Measurements from ENCODE around the gene CFAP57.

The CFAP57 gene

DNA sequence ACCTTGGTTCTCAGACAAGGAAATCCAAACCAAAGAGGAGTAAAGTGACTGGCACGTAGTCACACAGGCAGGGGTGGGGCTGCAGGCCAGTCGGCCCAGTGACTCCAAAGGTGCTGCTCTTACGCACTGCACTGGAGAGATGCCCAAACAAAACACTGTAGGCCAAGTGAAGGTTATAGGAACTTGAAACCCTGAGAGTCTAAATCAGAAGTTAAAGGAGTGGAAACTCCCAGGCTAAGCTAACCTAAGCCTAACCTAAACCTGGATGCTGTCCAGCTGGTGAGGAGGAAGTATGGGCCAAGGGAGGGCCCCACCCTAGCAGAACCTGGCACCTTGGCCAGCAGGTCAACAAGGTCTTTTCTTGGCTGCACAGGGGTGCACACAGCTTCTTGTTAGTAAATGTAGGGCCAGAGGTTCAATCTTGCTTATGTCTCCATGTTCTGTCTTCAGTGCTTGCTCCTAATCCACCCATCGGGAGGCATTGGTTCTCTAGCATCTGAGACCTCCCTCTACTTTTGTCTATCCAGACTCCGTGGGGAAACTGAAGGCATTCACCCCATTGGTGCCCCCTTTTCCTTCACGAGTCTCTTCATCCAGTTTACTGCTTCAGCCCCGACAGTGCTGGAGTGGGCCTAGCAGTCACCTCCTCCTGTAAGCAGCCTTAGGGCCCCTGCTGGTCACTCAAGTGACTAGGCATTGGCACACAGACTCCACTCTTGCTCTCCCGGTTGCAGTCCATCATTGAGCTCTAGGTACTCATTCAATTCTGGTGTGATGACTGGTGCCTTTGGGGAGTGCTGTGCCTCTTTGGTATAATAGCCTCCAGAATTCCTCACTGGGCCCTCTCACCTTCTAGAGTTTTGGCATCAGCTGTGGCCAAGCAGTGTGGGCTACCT is 84.8 kb downstream of the CFAP57 start:
- DNase-seq, result no peak

DNA sequence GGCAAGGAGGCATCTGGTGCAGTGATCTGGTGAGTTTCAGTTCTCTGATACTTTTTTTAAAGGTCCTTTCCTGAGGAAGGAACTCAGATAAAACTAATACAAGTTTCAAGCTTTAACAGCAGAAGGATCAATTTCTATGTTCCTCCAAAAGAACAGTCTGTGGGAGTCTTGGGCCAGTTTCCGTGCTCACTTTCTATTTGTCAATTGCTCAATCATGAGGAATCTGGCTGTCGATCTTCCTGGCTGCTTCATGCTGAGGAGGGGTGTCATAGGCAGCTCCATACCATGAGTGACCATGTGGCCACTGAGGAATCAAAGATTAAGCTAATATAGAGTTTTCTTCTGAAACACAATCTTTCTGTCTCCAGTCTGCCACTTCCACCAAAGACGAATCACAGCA is 86.2 kb downstream of the CFAP57 start:
- no peak for DNase-seq

- no peak for DNase-seq
Observed at GRCh38 chr1:43265431-43265830, 93.3 kb downstream of the CFAP57 start.

DNA sequence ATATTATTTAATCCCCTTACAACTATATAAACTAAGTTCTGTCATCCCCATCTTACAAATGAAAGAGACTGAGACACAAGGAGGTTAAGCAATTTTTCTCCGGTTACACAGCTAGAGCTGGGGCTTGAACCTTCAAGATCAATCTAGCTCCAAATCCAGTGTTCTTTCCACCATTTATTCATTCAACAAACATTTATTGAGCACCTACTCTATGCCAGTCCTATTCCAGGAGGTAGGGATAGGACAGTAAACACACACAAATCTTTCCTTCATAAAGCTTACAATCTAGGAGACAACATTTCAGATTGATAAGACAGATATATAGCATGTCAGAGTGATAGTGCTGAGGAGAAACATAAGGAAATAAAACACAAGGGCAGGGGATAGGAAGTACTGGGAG is 94.8 kb downstream of the CFAP57 start:
- no peak for DNase-seq

GRCh38 chr1:43267291-43267805 is 95.2 kb downstream of the CFAP57 start:
- DNase-seq, result no peak

DNA sequence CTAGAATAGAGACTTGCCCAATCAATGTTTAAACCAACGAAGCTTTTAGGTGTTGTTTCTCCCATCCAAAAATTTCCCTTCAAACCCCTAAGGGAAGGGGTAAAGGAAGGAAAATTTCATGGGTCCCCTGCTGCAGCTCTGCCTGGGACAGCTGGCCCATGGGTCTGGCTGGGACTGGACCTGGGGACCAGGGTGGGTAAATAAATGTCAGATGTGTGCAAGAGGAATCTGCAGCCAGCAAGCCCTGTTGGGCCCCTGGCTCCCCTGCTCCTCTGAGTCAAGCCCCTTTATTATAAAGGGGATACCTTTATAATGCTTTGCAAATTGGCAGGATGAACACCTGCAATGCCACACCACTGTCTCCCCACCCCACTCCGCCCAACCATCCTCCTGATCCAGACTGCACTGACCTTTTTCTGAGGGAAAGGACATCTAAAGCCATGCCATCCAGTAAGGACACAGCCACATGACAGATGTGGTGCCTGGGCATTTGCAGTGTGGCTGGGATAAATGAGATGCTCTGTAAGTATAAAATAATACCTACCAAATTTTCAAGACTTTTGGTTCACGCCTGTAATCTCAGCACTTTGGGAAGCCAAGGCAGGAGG is 95.8 kb downstream of the CFAP57 start:
- DNase-seq, result no peak

- no peak for DNase-seq
Observed at GRCh38 chr1:43269627-43270375, 97.7 kb downstream of the CFAP57 start, which contains the start of gene TMEM125. Gene TMEM125, plus strand, starts transcription at chr1:43269983. Its CDS starts 2,740 bp downstream, at chr1:43272723.

DNA sequence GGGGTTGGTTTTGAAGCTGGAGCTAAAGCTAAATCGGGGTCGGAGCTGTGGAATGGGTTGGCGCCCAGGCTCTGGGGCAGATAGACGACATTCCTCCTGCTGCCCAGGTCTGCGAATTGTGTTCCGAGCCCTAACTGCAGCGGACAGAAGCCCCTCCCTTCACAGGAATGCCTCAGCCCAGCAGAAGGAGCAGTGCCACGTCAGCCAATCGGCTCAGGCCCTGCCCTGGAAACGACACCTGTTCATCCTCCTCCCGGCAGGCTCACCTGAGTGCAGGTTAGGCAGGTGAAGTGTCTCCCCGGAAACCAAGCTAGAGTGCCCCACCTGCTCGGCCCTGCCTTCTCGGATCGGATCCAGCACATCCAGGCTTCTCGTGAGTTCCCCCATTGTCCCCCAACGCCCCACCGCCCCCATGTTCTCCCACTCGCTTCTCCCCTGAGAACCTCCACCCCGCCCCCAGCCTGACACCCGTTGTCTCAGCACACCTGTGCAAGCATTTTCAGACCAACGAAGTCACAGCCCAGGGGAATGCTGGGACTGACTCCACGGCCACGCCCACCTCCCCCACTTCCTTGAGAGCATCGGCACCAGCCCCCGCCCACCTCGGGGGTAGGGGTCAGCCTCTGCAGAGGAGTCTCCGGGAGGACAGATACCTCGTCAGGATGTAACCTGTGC is 98.4 kb downstream of the CFAP57 start:
- DNase-seq, result no peak

- no peak for DNase-seq
Observed at GRCh38 chr1:43271186-43272118, 99.3 kb downstream of the CFAP57 start.

- no peak for DNase-seq
Observed at GRCh38 chr1:43272161-43272560, 100.0 kb downstream of the CFAP57 start.

- DNase-seq, result no peak
Observed at GRCh38 chr1:43272576-43273571, 100.7 kb downstream of the CFAP57 start.

- DNase-seq, result no peak
Observed at GRCh38 chr1:43273708-43274107, 101.6 kb downstream of the CFAP57 start.

GRCh38 chr1:43274125-43274803 is 102.1 kb downstream of the CFAP57 start:
- DNase-seq, result peak; percentile 65

DNA sequence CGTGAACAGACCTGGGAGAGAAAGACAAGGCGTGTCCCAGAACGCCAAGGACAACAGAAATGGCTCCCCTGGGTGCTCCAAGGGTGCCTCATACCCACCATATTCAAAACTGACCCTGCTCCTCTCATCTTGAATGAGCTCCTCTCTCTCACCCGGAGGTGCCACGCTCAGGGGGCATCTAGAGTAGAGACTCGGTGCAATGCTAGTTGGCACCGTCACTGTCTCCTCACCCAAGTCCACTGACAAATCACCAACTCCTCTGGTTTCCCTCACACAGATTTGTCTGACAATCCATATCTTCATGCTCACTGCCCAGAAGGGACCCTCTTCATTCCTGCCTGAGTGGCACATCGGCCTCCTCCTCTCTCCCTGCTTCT is 102.7 kb downstream of the CFAP57 start:
- DNase-seq, result no peak

- DNase-seq, result no peak
Observed at GRCh38 chr1:43275826-43276620, 103.9 kb downstream of the CFAP57 start.

DNA sequence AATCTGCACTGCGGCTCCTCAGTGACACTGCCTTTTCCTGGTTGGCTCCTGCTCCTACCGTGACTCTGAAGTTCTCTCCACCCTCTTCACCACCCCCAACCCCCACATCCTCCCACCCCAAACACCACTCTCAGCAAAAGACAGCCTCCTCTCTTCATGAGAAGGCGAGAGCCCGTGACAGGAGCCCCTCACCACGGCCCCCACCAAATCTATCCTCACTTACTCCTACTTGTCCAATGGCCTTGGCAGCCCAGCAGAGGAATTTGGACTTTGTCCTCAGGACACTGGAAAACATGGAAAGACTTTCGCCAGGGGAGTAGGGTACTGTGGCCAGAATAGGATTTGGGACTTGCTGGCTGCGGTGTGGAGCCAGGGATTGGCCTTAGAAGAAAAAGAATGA is 104.5 kb downstream of the CFAP57 start:
- no peak for DNase-seq

DNA sequence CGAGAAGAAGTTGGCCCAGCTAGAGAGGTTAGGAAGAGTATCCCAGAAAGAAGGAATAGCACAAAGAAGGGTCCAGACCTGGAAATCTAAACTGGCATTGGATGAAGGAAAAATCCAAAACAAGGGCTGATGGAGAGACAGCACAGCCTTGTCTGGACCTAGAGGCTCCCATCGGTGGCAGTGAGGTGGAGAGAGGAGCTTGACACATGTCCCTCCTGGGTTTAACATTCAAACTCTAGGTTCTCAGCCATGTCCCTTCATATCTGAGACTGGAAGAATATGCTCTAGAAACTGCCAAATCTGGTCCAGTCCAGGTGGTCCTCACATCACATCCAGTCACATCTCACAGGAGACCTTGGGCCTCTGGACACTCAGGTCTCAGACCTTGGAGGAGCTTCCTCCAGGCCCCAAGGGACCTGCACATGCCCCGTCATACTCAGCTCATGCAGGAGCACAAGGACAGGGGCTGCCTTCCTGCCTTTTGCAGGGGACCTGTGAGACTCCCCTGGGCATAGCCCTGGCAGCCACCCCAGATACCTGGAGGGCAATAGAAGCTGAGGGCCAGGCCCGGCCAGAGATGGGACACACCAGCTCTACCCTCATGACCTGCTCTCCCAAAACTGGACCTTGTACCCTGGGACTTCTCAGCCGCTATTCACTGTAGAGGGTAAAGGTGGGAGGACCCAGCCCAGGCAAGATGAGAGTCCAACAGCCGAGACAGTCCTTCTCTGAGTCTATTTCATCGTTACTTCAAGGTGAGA is 105.2 kb downstream of the CFAP57 start:
- DNase-seq, result no peak

GRCh38 chr1:43279161-43279560 is 107.0 kb downstream of the CFAP57 start:
- no peak for DNase-seq

Data from GF-D8 (cell line).